PC-9 (cell line): ENCODE data around the gene MVB12A. TPM values are rescaled to one million over a fixed set of nuclear protein-coding genes. Genes with fewer than 3 reads are reported as not detected.

Experiments
- BruUV-seq: library from RNA; stranded (reverse); fragments of 400-500 nt; replicated peaks from 2 replicates; lab custom pipeline; 2021; lab: Mats Ljungman, UMichigan
- CTCF ChIA-PET: fragments of 300-600 bp; sonication (Branson Sonifier 250); formaldehyde crosslinking; loops from one replicate; lab custom pipeline; 2022; ENCODE audit warnings: antibody characterized with exemption; lab: Charles Lee
- POLR2A ChIA-PET: fragments of 300-600 bp; sonication (Branson Sonifier 250); formaldehyde crosslinking; loops from one replicate; lab custom pipeline; 2022; ENCODE audit warnings: antibody characterized with exemption; ENCODE audit not compliant: unreplicated experiment; lab: Charles Lee
- DNase-seq, 2 experiments: peaks; one replicate each; pipeline versions ENCODE4 v3.0.0 to v3.0.0-alpha.2; 2015 to 2022; ENCODE audit warnings: mixed read lengths in 1 of 2
- H2AFZ ChIP-seq: fragments of 200-600 bp; sonication (generic); 2 replicates; pipeline ENCODE4 v1.8.1; 2017; ENCODE audit warnings: antibody characterized with exemption
- H3F3A ChIP-seq: fragments of 200-600 bp; sonication (generic); 2 replicates; pipeline ENCODE4 v1.8.1; 2017; ENCODE audit warnings: antibody characterized with exemption, mild to moderate bottlenecking, low read depth; ENCODE audit not compliant: insufficient read depth
- H3K27ac ChIP-seq: fragments of 200-600 bp; sonication (generic); 2 replicates; pipeline ENCODE4 v1.6.1; 2016; ENCODE audit warnings: mixed run types
- H3K27me3 ChIP-seq: fragments of 200-600 bp; sonication (generic); 2 replicates; pipeline ENCODE4 v1.6.1; 2016; ENCODE audit warnings: low read depth, mixed run types; ENCODE audit not compliant: insufficient read depth
- H3K36me3 ChIP-seq: fragments of 200-600 bp; sonication (generic); 2 replicates; pipeline ENCODE4 v1.6.1; 2016; ENCODE audit warnings: low read depth, mixed run types
- H3K4me1 ChIP-seq: fragments of 200-600 bp; sonication (generic); replicated peaks from 2 replicates; pipeline ENCODE4 v1.6.1; 2016; ENCODE audit warnings: mixed run types; ENCODE audit not compliant: insufficient read depth
- H3K4me2 ChIP-seq: fragments of 200-600 bp; sonication (generic); 2 replicates; pipeline ENCODE4 v1.6.1; 2017; ENCODE audit warnings: mixed run types
- H3K4me3 ChIP-seq: fragments of 200-600 bp; sonication (generic); 2 replicates; pipeline ENCODE4 v1.6.1; 2016; ENCODE audit warnings: mixed run types
- H3K79me2 ChIP-seq: fragments of 200-600 bp; sonication (generic); 2 replicates; pipeline ENCODE4 v1.6.1; 2017; ENCODE audit warnings: low read depth, mixed run types
- H3K9me2 ChIP-seq: fragments of 200-600 bp; sonication (generic); 2 replicates; pipeline ENCODE4 v1.8.1; 2017; ENCODE audit warnings: mild to moderate bottlenecking; ENCODE audit not compliant: insufficient read depth
- H3K9me3 ChIP-seq: fragments of 200-600 bp; sonication (generic); 2 replicates; pipeline ENCODE4 v1.8.1; 2016; ENCODE audit warnings: low read depth; ENCODE audit not compliant: insufficient read depth
- H4K20me1 ChIP-seq: fragments of 200-600 bp; sonication (generic); 2 replicates; pipeline ENCODE4 v1.8.1; 2017; ENCODE audit not compliant: insufficient read depth
- EZH2 ChIP-seq: fragments of 200-600 bp; sonication (generic); IDR thresholded peaks from 2 replicates; pipeline ENCODE4 v1.8.0; 2017; ENCODE audit warnings: antibody characterized with exemption, low read depth
- intact Hi-C: fragments of 100-400 bp; cut with micrococcal nuclease; formaldehyde crosslinking; loops from one replicate; pipeline ENCODE4 v1.10.0; 2022; ENCODE audit not compliant: unreplicated experiment
- total RNA-seq: library from RNA; stranded (reverse); gene quantifications from 2 replicates; pipeline ENCODE4 v1.2.3, GENCODE V29; 2021
- TF ChIP-seq, protein P1 (sequence below): fragments of 200-600 bp; sonication (generic); conservative IDR thresholded peaks from 2 replicates; pipeline ENCODE4 v1.6.1; 2017; ENCODE audit warnings: mixed run types, antibody characterized with exemption, mild to moderate bottlenecking, moderate library complexity

MVB12A gene
- total RNA-seq, 1 experiment from 2014 or later = 58.1 TPM

DNA sequence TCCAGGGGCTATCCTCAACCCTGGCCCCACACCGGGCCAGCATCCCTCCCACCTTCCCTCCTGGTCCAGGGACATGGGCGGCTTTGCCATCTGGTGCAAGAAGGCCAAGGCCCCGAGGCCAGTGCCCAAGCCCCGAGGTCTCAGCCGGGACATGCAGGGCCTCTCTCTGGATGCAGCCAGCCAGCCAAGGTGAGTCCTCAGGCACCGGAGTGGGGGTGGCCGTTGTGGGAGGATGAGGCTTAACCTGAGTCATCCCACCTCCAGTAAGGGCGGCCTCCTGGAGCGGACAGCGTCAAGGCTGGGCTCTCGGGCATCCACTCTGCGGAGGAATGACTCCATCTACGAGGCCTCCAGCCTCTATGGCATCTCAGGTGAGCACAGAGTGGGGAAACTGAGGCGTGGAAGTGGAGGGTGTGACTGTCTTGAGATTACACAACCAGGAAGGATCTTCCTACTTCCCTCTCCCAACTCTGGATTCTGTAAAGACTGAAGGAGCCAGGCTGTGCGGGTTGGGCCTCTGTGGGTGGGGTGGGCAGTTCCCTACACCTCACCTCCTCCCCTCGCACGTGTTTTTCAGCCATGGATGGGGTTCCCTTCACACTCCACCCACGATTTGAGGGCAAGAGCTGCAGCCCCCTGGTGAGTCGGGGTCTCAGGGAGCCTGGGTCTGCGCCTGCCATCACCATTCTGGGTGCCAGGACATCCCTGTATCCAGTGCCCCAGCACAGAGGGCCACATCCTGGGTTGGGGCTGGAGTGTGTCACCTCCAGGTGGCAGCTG is 3.8 kb downstream of the MVB12A start:
- Histone ChIP-seq H3K27me3 (no peaks in the 10 kb centered on the region), H4K20me1 (no peaks in the 10 kb centered on the region), H3K4me2 (no peak overlapping the region), H3K4me1 (peaks cover 13% of the 10 kb centered on the region), H3K4me3 (no peak overlapping the region), H3K9me2 (no peaks in the 10 kb centered on the region), H3F3A (peaks cover 32% of the 10 kb centered on the region; the same call in 1 of the 2 replicates), H3K36me3 (0 out of 2 replicates have a peak, but pooled peaks cover 4% of the 10 kb centered on the region), H3K79me2 (0 out of 2 replicates have a peak, but pooled peaks cover 5% of the 10 kb centered on the region), H3K27ac (no peak overlapping the region), H2AFZ (no peak overlapping the region), H3K9me3 (no peaks in the 10 kb centered on the region)
- POLR2A ChIA-PET = no interaction called here
- intact Hi-C loops = no loop called here
- DNase-seq = no peak
- no TSS peak for BruUV-seq
- CTCF ChIA-PET = no interaction called here
- no peak for TF ChIP-seq EZH2
- TF ChIP-seq, protein P1, sequence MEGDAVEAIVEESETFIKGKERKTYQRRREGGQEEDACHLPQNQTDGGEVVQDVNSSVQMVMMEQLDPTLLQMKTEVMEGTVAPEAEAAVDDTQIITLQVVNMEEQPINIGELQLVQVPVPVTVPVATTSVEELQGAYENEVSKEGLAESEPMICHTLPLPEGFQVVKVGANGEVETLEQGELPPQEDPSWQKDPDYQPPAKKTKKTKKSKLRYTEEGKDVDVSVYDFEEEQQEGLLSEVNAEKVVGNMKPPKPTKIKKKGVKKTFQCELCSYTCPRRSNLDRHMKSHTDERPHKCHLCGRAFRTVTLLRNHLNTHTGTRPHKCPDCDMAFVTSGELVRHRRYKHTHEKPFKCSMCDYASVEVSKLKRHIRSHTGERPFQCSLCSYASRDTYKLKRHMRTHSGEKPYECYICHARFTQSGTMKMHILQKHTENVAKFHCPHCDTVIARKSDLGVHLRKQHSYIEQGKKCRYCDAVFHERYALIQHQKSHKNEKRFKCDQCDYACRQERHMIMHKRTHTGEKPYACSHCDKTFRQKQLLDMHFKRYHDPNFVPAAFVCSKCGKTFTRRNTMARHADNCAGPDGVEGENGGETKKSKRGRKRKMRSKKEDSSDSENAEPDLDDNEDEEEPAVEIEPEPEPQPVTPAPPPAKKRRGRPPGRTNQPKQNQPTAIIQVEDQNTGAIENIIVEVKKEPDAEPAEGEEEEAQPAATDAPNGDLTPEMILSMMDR = no peak

DNA sequence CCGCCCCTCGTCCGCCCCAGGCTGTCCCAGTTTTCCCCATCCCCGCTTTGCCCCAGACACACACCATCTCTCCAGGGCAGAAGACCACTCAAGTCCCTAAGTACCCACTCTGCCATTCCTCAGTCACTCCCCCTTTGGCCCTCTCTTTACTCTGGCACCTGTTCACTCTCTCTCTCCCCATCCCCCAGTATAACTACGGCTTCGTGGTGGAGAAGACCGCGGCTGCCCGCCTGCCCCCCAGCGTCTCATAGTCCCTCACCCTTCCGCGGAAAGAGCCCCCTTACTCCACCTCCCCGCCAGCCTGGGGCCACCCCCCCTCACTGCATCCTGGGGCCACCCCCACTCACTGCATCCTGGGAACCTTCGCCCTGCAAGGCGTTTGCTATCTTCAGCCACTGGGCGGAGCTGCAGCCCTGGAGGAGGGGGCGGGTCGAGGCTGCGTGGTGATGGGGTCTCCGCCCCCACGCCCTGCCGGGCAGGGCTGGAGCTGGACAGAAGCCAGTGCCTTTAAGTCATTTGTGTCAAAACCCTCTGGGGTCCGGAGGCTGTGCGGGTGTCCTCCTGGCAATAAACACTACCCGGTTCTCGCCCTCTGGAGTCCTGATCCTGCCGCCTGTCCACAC is 5.0 kb downstream of the MVB12A start:
- POLR2A ChIA-PET = no interaction called here
- Histone ChIP-seq H3K4me2 (no peak overlapping the region), H3K9me2 (no peaks in the 10 kb centered on the region), H3F3A (peaks cover 23% of the 10 kb centered on the region; the same call in 1 of the 2 replicates), H3K9me3 (no peaks in the 10 kb centered on the region), H3K79me2 (0 out of 2 replicates have a peak, but pooled peaks cover 5% of the 10 kb centered on the region), H3K27ac (no peak overlapping the region), H2AFZ (no peak overlapping the region), H3K4me3 (no peak overlapping the region), H3K4me1 (0 out of 2 replicates have a peak, but pooled peaks cover 6% of the 10 kb centered on the region), H4K20me1 (no peaks in the 10 kb centered on the region), H3K36me3 (0 out of 2 replicates have a peak, but pooled peaks cover 4% of the 10 kb centered on the region), H3K27me3 (no peaks in the 10 kb centered on the region)
- no TSS peak for BruUV-seq
- CTCF ChIA-PET = no interaction called here
- intact Hi-C loops = no loop called here
- DNase-seq = no peak
- TF ChIP-seq EZH2 = no peak
- TF ChIP-seq, protein P1 = 0 out of 2 replicates have a peak, but pooled peaks have one; percentile 34

DNA sequence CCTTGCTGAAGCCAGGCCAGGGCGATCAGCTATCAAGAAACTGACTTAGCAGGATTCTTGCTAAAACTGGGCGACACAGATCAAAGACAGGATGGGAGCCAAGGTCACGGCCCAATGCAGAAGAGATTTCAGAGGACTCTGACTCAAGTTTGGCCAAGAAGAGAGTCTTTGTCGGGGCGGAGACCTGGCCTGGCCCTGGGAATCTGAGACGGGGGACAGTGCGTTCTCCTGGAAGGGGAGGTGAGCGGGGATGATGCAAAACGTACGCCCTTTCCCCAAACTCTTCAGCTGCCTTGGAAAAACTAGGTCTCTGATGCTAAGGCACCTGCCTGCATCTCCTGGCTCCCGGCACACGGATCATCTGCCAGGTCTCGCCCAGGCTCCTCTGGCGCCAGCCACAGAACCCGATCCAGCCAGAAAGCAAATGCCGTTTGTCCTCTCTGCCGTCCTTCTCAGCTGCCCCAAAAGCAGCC is 9.8 kb downstream of the MVB12A start:
- Histone ChIP-seq H2AFZ (no peak overlapping the region), H3K27ac (no peak overlapping the region), H3K4me1 (no peaks in the 10 kb centered on the region), H4K20me1 (no peaks in the 10 kb centered on the region), H3K79me2 (no peaks in the 10 kb centered on the region), H3F3A (peaks cover 27% of the 10 kb centered on the region; the same call in 1 of the 2 replicates), H3K9me3 (no peaks in the 10 kb centered on the region), H3K27me3 (no peaks in the 10 kb centered on the region), H3K4me3 (no peak overlapping the region), H3K9me2 (no peaks in the 10 kb centered on the region), H3K36me3 (no peaks in the 10 kb centered on the region), H3K4me2 (no peak overlapping the region)
- ChIA-PET POLR2A (no interaction called here), CTCF (no interaction called here)
- intact Hi-C loops = no loop called here
- no peak for DNase-seq
- BruUV-seq = no TSS peak
- no peak for TF ChIP-seq EZH2
- TF ChIP-seq, protein P1 = no peak
